NCI-H460 (cell line): ENCODE measurements around the gene CCDC92B. TPM values are rescaled to one million over a fixed set of nuclear protein-coding genes. Genes with fewer than 3 reads are reported as not detected.
"Not testable (repeated sequence)": the region's sequence is repeated elsewhere in the genome, so short reads cannot be mapped to it uniquely, and the experiment has no call there.

ENCODE experiments used
- DNase-seq: peaks from one replicate; pipeline ENCODE4 v3.0.0-alpha.2; 2016; ENCODE audit warnings: low read depth; ENCODE audit errors: extremely low read depth
- total RNA-seq: library from RNA; depleted of rRNA; stranded (reverse); fragments of >200 nt; shearing (Covaris generic); gene quantifications from 2 replicates; pipeline ENCODE4 v1.2.3, GENCODE V29; 2014

The CCDC92B gene
- total RNA-seq, 1 experiment from 2014 or later: not detected

GRCh38 chr17:2704890-2705248 is 44.6 kb downstream of the CCDC92B start:
- DNase-seq: no peak

- DNase-seq: no peak
Measured at GRCh38 chr17:2704031-2704889, 45.2 kb downstream of the CCDC92B start.

- no peak for DNase-seq
Measured at GRCh38 chr17:2703606-2704005, 45.8 kb downstream of the CCDC92B start.

- no peak for DNase-seq
Measured at GRCh38 chr17:2703181-2703580, 46.3 kb downstream of the CCDC92B start.

GRCh38 chr17:2701996-2702741 is 47.3 kb downstream of the CCDC92B start:
- no peak for DNase-seq

- DNase-seq: no peak
Measured at GRCh38 chr17:2701161-2701995, 48.1 kb downstream of the CCDC92B start.

GRCh38 chr17:2700491-2701141 is 48.8 kb downstream of the CCDC92B start:
- no peak for DNase-seq

- DNase-seq: no peak
Measured at GRCh38 chr17:2700030-2700490, 49.4 kb downstream of the CCDC92B start.

GRCh38 chr17:2699216-2699805 is 50.1 kb downstream of the CCDC92B start:
- DNase-seq: not testable (repeated sequence)

GRCh38 chr17:2697611-2698162 is 51.8 kb downstream of the CCDC92B start:
- DNase-seq: no peak

GRCh38 chr17:2695961-2696760 is 53.3 kb downstream of the CCDC92B start:
- no peak for DNase-seq

- DNase-seq: no peak
Measured at GRCh38 chr17:2695243-2695960, 54.0 kb downstream of the CCDC92B start.

GRCh38 chr17:2694381-2695242 is 54.8 kb downstream of the CCDC92B start:
- no peak for DNase-seq

GRCh38 chr17:2693561-2694380 is 55.7 kb downstream of the CCDC92B start:
- no peak for DNase-seq

GRCh38 chr17:2692781-2693135 is 56.7 kb downstream of the CCDC92B start:
- DNase-seq: no peak

GRCh38 chr17:2691965-2692780 is 57.3 kb downstream of the CCDC92B start:
- no peak for DNase-seq
